IMR-90 (cell line): Measurements from ENCODE around the gene TEX11. TPM values are rescaled to one million over a fixed set of nuclear protein-coding genes. Genes with fewer than 3 reads are reported as not detected.

Experiments
- ATAC-seq: fragments of 200-7000 bp; cut with Tn5 transposase; 2 replicates; pipeline ENCODE4 v1.9.1; 2020; ENCODE audit warnings: low read depth, mild to moderate bottlenecking, moderate library complexity
- BruUV-seq: library from RNA; stranded (reverse); fragments of 400-500 nt; replicated peaks from 2 replicates; lab custom pipeline; 2021; lab: Mats Ljungman, UMichigan
- CTCF ChIA-PET: fragments of 300-600 bp; formaldehyde crosslinking; extraction: SDS; loops from one replicate; lab custom pipeline; 2021; ENCODE audit warnings: antibody characterized with exemption; lab: Yijun Ruan, JAX
- POLR2A ChIA-PET: fragments of 300-600 bp; sonication (Branson Sonifier 250); formaldehyde crosslinking; loops from one replicate; lab custom pipeline; 2022; ENCODE audit warnings: antibody characterized with exemption; ENCODE audit not compliant: unreplicated experiment; lab: Charles Lee
- DNase-seq: peaks from one replicate; pipeline ENCODE4 v3.0.0; 2013
- H2AFZ ChIP-seq: replicated peaks from 2 replicates; pipeline ENCODE3; 2013; ENCODE audit warnings: low read length, mild to moderate bottlenecking; ENCODE audit not compliant: poor library complexity
- H2AK5ac ChIP-seq: 2 replicates; pipeline ENCODE4 v1.6.1; 2013; ENCODE audit warnings: low read depth, low read length, inconsistent platforms
- H2AK9ac ChIP-seq: replicated peaks from 2 replicates; pipeline ENCODE3; 2013; ENCODE audit warnings: mild to moderate bottlenecking, low read depth, low read length, moderate library complexity; ENCODE audit not compliant: poor library complexity
- H2BK120ac ChIP-seq: 2 replicates; pipeline ENCODE4 v1.6.1; 2013; ENCODE audit warnings: low read depth, low read length, inconsistent platforms
- H2BK15ac ChIP-seq: 3 replicates; pipeline ENCODE4 v1.6.1; 2013; ENCODE audit warnings: low read depth, low read length, inconsistent platforms
- H2BK20ac ChIP-seq: 2 replicates; pipeline ENCODE4 v1.6.1; 2013; ENCODE audit warnings: low read depth, mild to moderate bottlenecking, inconsistent platforms, low read length, moderate library complexity
- H2BK5ac ChIP-seq: 2 replicates; pipeline ENCODE4 v1.6.1; 2013; ENCODE audit warnings: mild to moderate bottlenecking, low read depth, low read length, inconsistent platforms; ENCODE audit not compliant: poor library complexity, severe bottlenecking
- H3K14ac ChIP-seq: replicated peaks from 2 replicates; pipeline ENCODE4 v1.6.1; 2013; ENCODE audit warnings: low read depth, low read length, inconsistent platforms
- H3K18ac ChIP-seq: 2 replicates; pipeline ENCODE4 v1.6.1; 2013; ENCODE audit warnings: low read depth, low read length, control low read depth
- H3K23ac ChIP-seq: 2 replicates; pipeline ENCODE4 v1.6.1; 2013; ENCODE audit warnings: low read depth, low read length, inconsistent platforms
- H3K27ac ChIP-seq: 2 replicates; pipeline ENCODE4 v1.5.1; 2013; ENCODE audit warnings: mild to moderate bottlenecking, control low read depth, low read length; ENCODE audit not compliant: insufficient read depth
- H3K27me3 ChIP-seq: 2 replicates; pipeline ENCODE4 v1.6.1; 2013; ENCODE audit warnings: low read length; ENCODE audit not compliant: control insufficient read depth, insufficient read depth
- H3K36me3 ChIP-seq: 2 replicates; pipeline ENCODE4 v1.6.1; 2013; ENCODE audit warnings: low read length, mixed read lengths; ENCODE audit not compliant: control insufficient read depth, insufficient read depth
- H3K4ac ChIP-seq: 2 replicates; pipeline ENCODE4 v1.6.1; 2013; ENCODE audit warnings: low read depth, low read length, inconsistent platforms
- H3K4me1 ChIP-seq: 2 replicates; pipeline ENCODE4 v1.6.1; 2013; ENCODE audit warnings: low read length, mixed read lengths; ENCODE audit not compliant: control insufficient read depth, insufficient read depth
- H3K4me2 ChIP-seq: 2 replicates; pipeline ENCODE4 v1.6.1; 2013; ENCODE audit warnings: low read depth, mild to moderate bottlenecking, control low read depth, low read length, moderate library complexity
- H3K4me3 ChIP-seq: 2 replicates; pipeline ENCODE4 v1.5.1; 2013; ENCODE audit warnings: low read depth, mild to moderate bottlenecking, control low read depth, low read length, moderate library complexity; ENCODE audit not compliant: insufficient read depth
- H3K56ac ChIP-seq: 2 replicates; pipeline ENCODE4 v1.6.1; 2013; ENCODE audit warnings: low read length, inconsistent platforms; ENCODE audit not compliant: insufficient read depth; ENCODE audit errors: extremely low read depth
- H3K79me1 ChIP-seq, 2 experiments: 2 replicates each; pipeline ENCODE4 v1.6.1; 2013; ENCODE audit warnings: low read length in 2 of 2, inconsistent platforms in 1 of 2, low read depth in 1 of 2
- H3K9ac ChIP-seq: 2 replicates; pipeline ENCODE4 v1.6.1; 2013; ENCODE audit warnings: low read depth, low read length, control low read depth
- H3K9me1 ChIP-seq: 2 replicates; pipeline ENCODE4 v1.6.1; 2013; ENCODE audit warnings: low read length, inconsistent platforms; ENCODE audit not compliant: insufficient read depth
- H3K9me3 ChIP-seq: 2 replicates; pipeline ENCODE4 v1.6.1; 2013; ENCODE audit warnings: low read length; ENCODE audit not compliant: control insufficient read depth, insufficient read depth
- H4K20me1 ChIP-seq: 2 replicates; pipeline ENCODE4 v1.6.1; 2013; ENCODE audit warnings: low read length, inconsistent platforms; ENCODE audit not compliant: insufficient read depth
- H4K5ac ChIP-seq: 2 replicates; pipeline ENCODE4 v1.6.1; 2013; ENCODE audit warnings: mild to moderate bottlenecking, low read depth, low read length, control low read depth
- H4K8ac ChIP-seq, 2 experiments: 2 replicates each; pipeline ENCODE4 v1.6.1; 2013; ENCODE audit warnings: low read depth in 2 of 2, low read length in 2 of 2, control low read depth in 1 of 2, inconsistent platforms in 1 of 2
- H4K91ac ChIP-seq: 2 replicates; pipeline ENCODE4 v1.6.1; 2013; ENCODE audit warnings: low read depth, low read length, inconsistent platforms; ENCODE audit not compliant: insufficient read depth
- CTCF ChIP-seq: conservative IDR thresholded peaks from 2 replicates; pipeline ENCODE4 v1.5.1; 2012; ENCODE audit warnings: mild to moderate bottlenecking, low read depth, low read length, improper control_type of control experiment
- FOS ChIP-seq: fragments of 150-350 bp; IDR thresholded peaks from 2 replicates; pipeline ENCODE4 v1.6.1; 2016; ENCODE audit warnings: low read depth, low read length
- RCOR1 ChIP-seq: IDR thresholded peaks from 2 replicates; pipeline ENCODE4 v1.6.1; 2012; ENCODE audit warnings: mild to moderate bottlenecking, low read length, improper control_type of control experiment; ENCODE audit not compliant: insufficient replicate concordance
- SMC3 ChIP-seq: fragments of 150-350 bp; IDR thresholded peaks from 2 replicates; pipeline ENCODE4 v1.6.1; 2016; ENCODE audit warnings: low read depth, mild to moderate bottlenecking, antibody characterized with exemption, low read length, moderate library complexity
- WGBS, 2 experiments: methylation state at CpG; one replicate each; pipeline versions ENCODE4 v1.1.5 to v1.1.7; 2013; ENCODE audit warnings: missing lambda C conversion rate in 2 of 2; ENCODE audit not compliant: insufficient read length in 1 of 2; ENCODE audit errors: extremely low coverage in 2 of 2; 5-methylcytosine and 5-hydroxymethylcytosine counted together
- dilution Hi-C: fragments of 300-500 bp; cut with HindIII; formaldehyde crosslinking; loops from one replicate; pipeline ENCODE4 v1.14.3; 2018; ENCODE audit warnings: low sequenced_read_pairs; ENCODE audit not compliant: unreplicated experiment
- in situ Hi-C: fragments of 300-500 bp; cut with MboI; formaldehyde crosslinking; loops from 3 replicates; pipeline ENCODE4 v1.14.3; 2019; ENCODE audit warnings: low sequenced_read_pairs, inconsistent platforms, mixed read lengths
- intact Hi-C: fragments of 100-400 bp; cut with micrococcal nuclease; formaldehyde crosslinking; loops from 2 replicates; pipeline ENCODE4 v1.10.0; 2022
- polyA plus RNA-seq, 3 experiments: library from polyadenylated mRNA; depleted of rRNA; stranded (reverse); fragments of >200 nt; gene quantifications; 2 replicates each; pipeline ENCODE4 v1.2.3, GENCODE V29; 2012; ENCODE audit warnings: low replicate concordance in 1 of 3
- total RNA-seq: library from RNA; depleted of rRNA; stranded (reverse); fragments of >200 nt; gene quantifications from 2 replicates; pipeline ENCODE4 v1.2.3, GENCODE V29; 2012

Gene TEX11
- total and polyA plus RNA-seq, 2 of the 4 experiments (the other 2 are of a cell fraction), result not detected

DNA sequence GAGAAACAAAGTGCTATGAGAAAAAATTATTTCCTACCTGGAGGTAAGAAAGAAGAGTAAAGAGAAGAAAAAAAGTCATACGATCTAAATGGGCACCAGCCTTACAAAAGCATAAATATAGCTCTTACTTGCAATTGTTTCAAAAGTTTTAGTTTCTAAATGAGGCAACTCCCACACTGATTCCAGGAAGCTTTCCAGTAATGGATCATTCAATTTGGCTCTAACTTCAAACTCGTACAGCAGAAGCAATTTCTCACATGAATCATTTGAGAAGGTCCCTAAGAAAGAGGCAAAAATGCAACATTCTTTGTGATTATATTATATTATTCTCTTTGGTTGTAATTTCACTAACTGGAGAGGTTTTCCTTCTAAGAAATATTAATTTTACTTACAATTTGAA is 354.0 kb downstream of the TEX11 start:
- no peak overlapping the region for H3K9ac ChIP-seq
- CTCF ChIA-PET, result interaction anchor here (0.9 kb wide), 1 partner anchor 27 kb away, joined by 3 read pairs; no protein-coding TSS in a partner anchor
- POLR2A ChIA-PET, result no interaction called here
- H3K4ac ChIP-seq, result no peak overlapping the region
- H2AK5ac ChIP-seq, result no peak overlapping the region
- ATAC-seq, result no peak
- no peak overlapping the region for H2AK9ac ChIP-seq
- H3K9me3 ChIP-seq, result no peaks in the 10 kb centered on the region
- TF ChIP-seq FOS, result no peak
- TF ChIP-seq SMC3, result no peak
- TF ChIP-seq RCOR1, result no peak
- no peak for TF ChIP-seq CTCF
- H3K23ac ChIP-seq, result no peak overlapping the region
- H3K18ac ChIP-seq, result no peak overlapping the region
- peak; percentile 1 for DNase-seq
- no peak overlapping the region for H2BK120ac ChIP-seq
- H4K91ac ChIP-seq, result no peak overlapping the region
- H3K4me2 ChIP-seq, result no peak overlapping the region
- H3K36me3 ChIP-seq, result no peaks in the 10 kb centered on the region
- no TSS peak for BruUV-seq
- H4K5ac ChIP-seq, result no peak overlapping the region
- H4K20me1 ChIP-seq, result no peaks in the 10 kb centered on the region
- no peaks in the 10 kb centered on the region for H3K9me1 ChIP-seq
- H2BK20ac ChIP-seq, result no peak overlapping the region
- H4K8ac ChIP-seq, result no peak overlapping the region
- H3K79me1 ChIP-seq, result no peaks in the 10 kb centered on the region
- intact Hi-C loops (loop anchor here (1.0 kb wide), 1 partner anchor 100 kb away; no protein-coding TSS in a partner anchor), in situ Hi-C loops (no loop called here), dilution Hi-C loops (no loop called here)
- H3K27ac ChIP-seq, result no peak overlapping the region
- H2AFZ ChIP-seq, result no peak overlapping the region
- H3K4me1 ChIP-seq, result no peaks in the 10 kb centered on the region
- no peak overlapping the region for H3K56ac ChIP-seq
- H3K4me3 ChIP-seq, result no peak overlapping the region
- H3K14ac ChIP-seq, result no peak overlapping the region
- no CpG with 5 or more reads among the region's 2 CpGs for WGBS, 2 experiments
- H2BK5ac ChIP-seq, result no peak overlapping the region
- H3K27me3 ChIP-seq, result peaks cover 3% of the 10 kb centered on the region
- H2BK15ac ChIP-seq, result no peak overlapping the region
